Measurements from ENCODE around the gene COMMD7.

The COMMD7 gene

GRCh38 chr20:32652739-32653526 lies 90.3 kb downstream of the COMMD7 start:
- peak; percentile 63 to 76 for DNase-seq (ENCODE audit: extremely low read depth in 1 of 2, low read depth in 1 of 2)

Data from stimulated activated CD8-positive, alpha-beta memory T cell treated with anti-CD3 and anti-CD28 coated beads, Interleukin-7, amount 100 ng/mL, for 48 hours (primary cell).